CD4-positive, alpha-beta T cell treated with Interleukin-10 for 1 hour (primary cell): ENCODE data around the gene DSTN.
A peak's percentile ranks its signal among the peaks of the same experiment; 100 is the strongest.

Source experiments
- DNase-seq: peaks from one replicate; pipeline ENCODE4 v3.0.0-alpha.2; 2020

DSTN gene

GRCh38 chr20:17555106-17555505 is 14.8 kb upstream of the DSTN start:
- no peak for DNase-seq

GRCh38 chr20:17556837-17557674 is 12.8 kb upstream of the DSTN start:
- DNase-seq = no peak

GRCh38 chr20:17557675-17558006 is 12.2 kb upstream of the DSTN start:
- DNase-seq = no peak

GRCh38 chr20:17558154-17558940 is 11.5 kb upstream of the DSTN start:
- DNase-seq = no peak

GRCh38 chr20:17558941-17559304 is 11.0 kb upstream of the DSTN start:
- DNase-seq = no peak

- DNase-seq = no peak
These were observed 10.5 kb upstream of the DSTN start for GRCh38 chr20:17559338-17559737.

- no peak for DNase-seq
These were observed 9.4 kb upstream of the DSTN start for GRCh38 chr20:17560344-17561074.

- no peak for DNase-seq
These were observed 7.0 kb upstream of the DSTN start for GRCh38 chr20:17562804-17563305.

- DNase-seq = no peak
These were observed 4.6 kb upstream of the DSTN start for GRCh38 chr20:17565169-17565845.

GRCh38 chr20:17566345-17566744 is 3.5 kb upstream of the DSTN start:
- DNase-seq = no peak

- no peak for DNase-seq
These were observed 1.7 kb upstream of the DSTN start for GRCh38 chr20:17568045-17568788.

- no peak for DNase-seq
These were observed 828 bp upstream of the DSTN start for GRCh38 chr20:17568972-17569521.

GRCh38 chr20:17570347-17571152 is 675 bp downstream of the DSTN start:
- DNase-seq = peak; percentile 17

GRCh38 chr20:17571153-17571527 is 1.3 kb downstream of the DSTN start:
- peak; percentile 10 for DNase-seq

- DNase-seq = no peak
These were observed 2.3 kb downstream of the DSTN start for GRCh38 chr20:17572034-17572638.

GRCh38 chr20:17573463-17573862 is 3.6 kb downstream of the DSTN start:
- no peak for DNase-seq

- no peak for DNase-seq
These were observed 6.3 kb downstream of the DSTN start for GRCh38 chr20:17576215-17576614.

- DNase-seq = no peak
These were observed 9.6 kb downstream of the DSTN start for GRCh38 chr20:17579369-17580039.

- no peak for DNase-seq
These were observed 11.0 kb downstream of the DSTN start for GRCh38 chr20:17580895-17581294.

- no peak for DNase-seq
These were observed 13.3 kb downstream of the DSTN start for GRCh38 chr20:17583126-17583525.
